COLO668 (cell line): Measurements from ENCODE around the gene SDR42E1.
A peak's percentile ranks its signal among the peaks of the same experiment; 100 is the strongest.

ENCODE experiments used
- DNase-seq: peaks from one replicate; lab custom pipeline; 2025; ENCODE audit not compliant: unreplicated experiment; lab: John Stamatoyannopoulos, UW

Gene SDR42E1, protein sequence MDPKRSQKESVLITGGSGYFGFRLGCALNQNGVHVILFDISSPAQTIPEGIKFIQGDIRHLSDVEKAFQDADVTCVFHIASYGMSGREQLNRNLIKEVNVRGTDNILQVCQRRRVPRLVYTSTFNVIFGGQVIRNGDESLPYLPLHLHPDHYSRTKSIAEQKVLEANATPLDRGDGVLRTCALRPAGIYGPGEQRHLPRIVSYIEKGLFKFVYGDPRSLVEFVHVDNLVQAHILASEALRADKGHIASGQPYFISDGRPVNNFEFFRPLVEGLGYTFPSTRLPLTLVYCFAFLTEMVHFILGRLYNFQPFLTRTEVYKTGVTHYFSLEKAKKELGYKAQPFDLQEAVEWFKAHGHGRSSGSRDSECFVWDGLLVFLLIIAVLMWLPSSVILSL

DNA sequence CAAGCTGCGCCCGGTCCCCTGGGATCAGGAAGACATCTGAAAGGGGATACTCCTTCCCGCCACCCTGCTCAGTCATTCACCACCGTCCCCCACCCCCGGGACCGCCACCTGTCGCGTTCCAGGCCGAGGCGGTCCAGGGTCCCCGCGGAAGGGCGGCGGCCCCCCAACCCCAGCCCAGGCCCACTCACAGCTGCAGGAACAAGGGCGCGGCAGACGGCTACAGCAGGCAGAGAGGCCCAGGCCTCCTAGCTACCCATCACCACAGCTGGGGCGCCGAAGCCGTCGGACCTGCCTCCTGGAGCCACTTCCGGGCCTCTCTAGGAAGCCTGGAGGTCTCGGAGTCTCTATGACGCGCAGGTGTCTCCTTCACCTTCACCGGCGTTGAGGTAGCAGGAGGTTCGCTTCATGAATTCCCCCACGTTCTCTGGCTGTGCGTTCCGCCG is at the start of gene SDR42E1:
TSS of gene SDR42E1 (minus strand) at position 272 of the 443 bp plus-strand sequence. CDS start 10,612 bp downstream, outside the sequence.
- peak; percentile 93 for DNase-seq

DNA sequence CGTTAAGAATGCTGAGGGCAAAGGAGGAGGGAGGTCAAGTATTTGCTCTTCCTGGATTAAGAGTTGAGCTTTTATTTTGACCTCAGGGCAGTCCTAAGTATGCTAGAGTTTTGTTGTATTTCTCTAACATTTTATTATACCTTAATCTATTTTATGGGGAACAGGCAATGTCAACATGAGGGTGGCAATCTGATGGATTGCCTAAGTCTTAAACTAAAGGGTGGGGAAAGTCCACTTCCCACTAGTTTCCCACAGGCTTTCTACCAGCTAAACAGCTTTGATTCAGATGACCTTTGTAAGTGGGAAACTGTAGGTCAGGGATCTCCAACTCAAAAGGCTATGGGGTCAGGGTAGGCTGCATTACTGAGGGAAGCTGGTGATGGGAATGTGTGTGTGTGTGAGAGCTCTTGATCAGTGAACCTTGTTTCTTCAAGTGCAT is 48.7 kb upstream of the SDR42E1 start:
- no peak for DNase-seq

DNA sequence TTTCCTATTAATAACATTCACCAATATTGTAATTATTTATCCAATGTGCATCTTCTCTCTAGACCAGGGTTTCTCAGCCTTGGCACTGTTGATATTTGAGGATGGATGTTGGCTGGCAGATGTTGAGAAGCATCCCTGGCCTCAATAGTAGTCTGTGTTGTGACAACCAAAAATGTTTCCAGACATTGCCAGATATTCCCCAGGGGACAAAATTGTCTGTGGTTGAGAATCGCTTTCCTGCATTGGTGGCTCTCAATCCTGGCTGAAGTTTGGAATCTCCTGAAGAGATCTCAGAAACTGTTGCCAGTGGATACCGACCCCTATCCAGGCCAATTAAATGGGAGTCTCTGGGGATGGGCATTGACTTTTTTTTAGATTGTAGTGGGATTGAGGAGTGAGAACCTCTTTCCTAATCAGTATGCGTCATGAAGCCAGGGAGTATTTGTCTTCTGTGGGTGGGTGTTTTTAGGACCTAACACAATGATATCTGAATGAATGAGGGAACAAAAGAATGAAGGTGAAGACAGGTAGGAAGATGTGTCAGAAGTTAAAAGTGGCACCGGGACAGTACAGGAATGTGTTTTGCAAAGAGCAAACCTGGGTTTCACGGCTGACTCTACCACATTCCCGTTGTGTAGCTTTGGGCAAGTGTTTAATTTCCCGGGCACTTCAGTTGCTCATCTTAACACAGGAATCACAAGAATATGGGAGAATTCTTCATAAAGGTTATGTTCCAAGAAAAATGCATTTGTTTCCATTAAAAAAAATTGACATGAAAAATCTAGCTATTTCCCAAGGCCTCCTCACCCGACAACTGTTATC is 48.1 kb upstream of the SDR42E1 start:
- DNase-seq, result no peak

DNA sequence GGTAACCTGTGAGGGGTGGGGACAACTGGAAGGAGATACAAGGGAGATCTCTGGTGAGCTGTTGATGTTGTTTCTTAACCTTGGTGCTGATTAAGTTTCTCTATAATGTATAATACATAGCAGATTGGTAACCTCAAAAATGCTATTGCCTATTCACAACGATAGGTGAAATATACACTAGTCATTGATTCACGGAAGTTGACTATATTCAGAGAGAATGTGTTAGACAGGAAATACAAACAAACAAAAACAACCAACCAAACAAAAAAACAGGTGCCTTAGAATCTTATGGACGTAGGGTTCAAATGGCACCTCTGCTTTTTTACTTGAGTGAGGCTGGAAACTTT is 45.3 kb upstream of the SDR42E1 start:
- DNase-seq, result no peak

DNA sequence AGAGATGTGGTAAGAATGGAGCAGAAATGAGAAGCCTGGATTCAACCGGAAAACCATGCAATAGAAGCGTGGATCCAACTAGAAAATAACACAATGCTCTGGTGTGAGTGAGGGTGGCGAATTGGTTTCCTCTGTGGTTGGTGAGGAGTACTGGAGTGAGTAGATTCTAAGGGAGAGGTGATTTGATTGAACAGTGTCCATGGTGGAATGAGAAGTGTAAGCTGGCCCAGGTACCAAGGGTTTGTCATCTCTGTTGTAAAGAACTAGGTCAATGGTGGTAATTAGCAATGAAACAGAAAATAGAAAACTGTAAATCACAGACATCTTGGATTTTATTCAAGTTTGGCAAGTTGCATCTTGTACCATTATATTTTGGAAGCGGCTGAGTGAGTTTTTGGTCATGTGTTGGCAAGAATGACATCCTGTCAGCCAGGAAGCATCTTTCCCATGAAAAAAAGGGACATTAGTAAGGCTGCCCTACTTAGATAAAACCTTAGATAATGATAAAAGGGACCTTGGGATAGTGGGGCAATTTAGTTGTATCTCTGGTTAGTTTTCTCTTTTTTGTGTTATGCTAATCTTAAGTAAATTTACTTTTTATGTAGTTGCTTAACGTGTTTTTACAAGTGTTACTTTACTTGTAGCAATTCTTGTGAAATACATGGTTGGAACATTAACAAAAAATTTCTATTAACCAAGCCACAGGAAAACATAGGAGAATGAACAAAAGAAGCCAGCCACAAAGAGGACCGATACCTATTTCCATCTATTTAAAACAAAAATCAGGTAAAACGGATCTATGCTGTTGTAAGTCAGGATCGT is 44.7 kb upstream of the SDR42E1 start:
- no peak for DNase-seq

DNA sequence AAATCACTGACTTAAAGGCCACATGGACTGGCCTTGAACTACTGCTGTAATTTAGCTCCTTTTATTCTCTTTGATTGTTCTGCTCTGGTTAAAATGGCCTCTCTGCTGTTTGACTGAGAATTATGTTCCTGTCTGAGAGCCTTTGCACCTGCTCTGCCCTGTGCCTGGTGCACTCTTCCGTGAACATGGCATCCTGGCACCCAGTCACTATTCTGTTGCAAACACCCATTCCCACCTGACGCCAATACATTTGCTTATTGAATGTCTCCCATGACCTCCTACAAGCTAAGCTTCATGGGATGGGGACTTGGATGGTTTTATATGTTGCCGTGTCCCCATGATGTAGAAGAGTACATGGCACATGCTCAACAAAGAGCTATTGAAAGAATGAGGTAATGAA is 43.8 kb upstream of the SDR42E1 start:
- DNase-seq, result no peak

DNA sequence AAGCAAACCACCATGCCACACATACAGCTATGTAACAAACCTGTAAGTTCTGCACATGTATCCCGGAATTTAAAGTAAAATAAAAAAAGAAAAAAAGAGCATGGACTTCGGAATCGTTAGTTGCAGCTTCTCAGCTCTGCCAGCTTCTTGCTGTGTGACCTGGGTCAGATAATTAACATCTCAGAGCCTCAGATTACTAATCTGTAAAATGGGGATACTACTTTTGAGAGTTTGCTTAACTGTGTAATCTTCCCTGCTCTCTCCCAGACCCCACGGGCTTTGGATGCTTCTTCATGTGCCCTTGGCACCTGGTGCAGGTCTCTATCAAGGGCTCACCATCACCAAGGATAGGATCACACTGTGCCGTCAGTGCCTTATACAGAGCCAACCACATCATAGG is 40.4 kb upstream of the SDR42E1 start:
- DNase-seq, result no peak

DNA sequence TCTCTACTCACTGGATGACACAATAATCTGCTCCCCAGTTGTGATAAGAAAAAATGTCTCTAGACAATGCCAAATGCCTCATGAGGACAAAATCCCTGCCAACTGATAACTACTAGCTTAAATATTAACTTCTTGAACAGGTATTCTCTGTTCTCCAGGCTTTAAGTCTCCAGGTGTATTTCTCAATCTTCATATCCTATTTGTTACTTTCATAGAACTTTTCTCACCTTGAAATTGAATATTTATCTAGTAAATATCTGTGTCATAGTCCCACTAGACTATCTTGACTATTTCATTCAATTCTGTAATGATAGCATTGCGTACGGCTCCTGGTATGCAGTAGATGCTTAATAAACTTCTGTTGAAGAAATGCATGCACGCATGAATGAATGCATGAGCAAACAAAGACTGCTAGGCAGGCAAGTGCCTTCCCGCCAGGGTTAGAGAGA is 39.7 kb upstream of the SDR42E1 start:
- no peak for DNase-seq

DNA sequence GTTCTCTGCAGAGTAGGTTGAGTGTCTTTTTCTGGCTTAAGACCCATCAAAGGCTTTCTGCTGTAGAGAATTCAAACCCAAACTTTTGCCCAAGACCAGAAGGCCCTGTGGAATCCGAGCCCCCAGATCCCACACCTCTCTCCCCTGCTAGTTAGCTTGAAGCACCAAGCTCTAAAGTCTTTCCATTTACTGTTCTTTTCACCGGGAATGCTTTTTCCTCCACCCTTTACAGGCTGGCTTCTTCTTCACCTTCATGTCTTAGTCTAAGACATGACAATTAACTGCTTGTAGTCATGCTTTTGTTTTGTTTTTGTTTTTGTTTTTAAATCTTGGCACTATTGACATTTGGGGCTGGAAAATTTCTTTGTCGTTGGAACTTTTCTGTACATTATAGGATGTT is 39.2 kb upstream of the SDR42E1 start:
- no peak for DNase-seq

DNA sequence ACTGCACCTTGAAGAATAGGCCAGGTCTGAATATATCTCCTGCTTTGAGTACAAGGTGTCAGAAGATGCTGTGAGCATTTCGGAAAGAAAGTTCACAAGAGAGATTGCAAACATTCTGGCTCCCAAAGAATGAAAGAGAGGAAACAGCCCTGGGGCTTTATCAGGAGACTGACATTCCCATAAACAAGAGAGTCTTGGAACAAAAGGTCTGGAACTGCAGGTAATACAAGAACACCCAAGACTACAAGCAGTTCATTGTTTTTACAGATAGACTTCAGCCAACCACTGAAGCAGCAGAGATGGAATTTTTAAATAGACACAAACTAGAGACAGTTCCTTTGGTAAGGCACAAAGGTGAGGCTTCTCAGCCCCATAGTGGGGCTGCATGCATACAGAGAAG is 38.2 kb upstream of the SDR42E1 start:
- no peak for DNase-seq

DNA sequence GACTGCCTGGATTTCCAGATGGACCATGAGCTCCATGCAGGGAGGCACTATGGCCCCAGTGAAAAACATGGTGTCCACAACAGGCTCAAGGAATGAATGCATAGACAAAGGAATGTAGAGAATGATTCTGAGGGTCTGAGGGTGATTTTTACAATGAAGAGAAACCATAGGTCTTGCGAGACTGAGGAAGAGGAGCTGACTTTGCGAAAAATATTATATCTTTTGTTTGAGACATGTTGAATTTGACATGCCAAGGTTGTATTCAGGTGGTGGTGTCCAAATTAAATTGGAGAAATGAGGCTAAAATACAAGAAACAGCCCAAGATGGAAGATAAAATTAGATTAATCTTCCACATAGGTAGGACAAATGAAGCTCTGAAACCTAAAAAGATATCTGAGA is 36.5 kb upstream of the SDR42E1 start:
- no peak for DNase-seq

DNA sequence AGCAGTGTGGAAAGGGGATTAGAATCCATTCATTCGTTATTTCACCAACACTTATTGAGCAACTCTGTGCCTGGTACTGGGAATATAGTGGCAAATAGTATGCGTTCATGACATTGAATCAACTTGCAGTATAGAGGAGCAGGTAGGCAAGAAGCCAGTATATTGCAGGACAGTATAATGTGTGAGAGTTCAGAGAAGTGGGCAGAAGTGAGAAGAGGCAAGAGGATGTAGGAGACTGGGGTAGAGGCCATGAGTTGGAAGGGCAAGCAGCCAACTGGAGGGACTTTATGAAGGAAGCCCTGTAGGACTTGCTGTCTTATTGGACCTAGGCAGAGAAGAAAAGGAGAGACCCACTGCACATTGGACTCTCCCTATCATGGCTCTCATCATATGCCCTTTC is 36.1 kb upstream of the SDR42E1 start:
- no peak for DNase-seq

DNA sequence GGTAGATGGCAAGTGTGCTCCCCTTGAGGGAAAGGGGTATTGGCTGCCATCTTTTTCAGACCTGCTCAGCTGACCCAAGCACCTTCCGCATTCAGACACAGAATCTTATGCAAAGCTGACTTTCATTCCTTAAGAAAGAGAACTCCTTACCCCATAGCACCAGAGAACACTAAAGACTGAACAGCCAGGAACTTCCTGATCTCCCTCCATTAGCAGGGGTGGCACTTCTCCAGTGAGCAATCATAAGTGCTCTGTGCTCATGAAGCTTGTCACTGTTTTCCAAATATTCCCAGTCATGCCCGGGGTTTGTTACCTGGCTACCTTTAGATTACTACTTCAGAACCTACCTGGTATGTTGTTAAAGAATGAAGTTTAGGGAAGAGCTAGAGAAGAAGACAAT is 35.7 kb upstream of the SDR42E1 start:
- no peak for DNase-seq

DNA sequence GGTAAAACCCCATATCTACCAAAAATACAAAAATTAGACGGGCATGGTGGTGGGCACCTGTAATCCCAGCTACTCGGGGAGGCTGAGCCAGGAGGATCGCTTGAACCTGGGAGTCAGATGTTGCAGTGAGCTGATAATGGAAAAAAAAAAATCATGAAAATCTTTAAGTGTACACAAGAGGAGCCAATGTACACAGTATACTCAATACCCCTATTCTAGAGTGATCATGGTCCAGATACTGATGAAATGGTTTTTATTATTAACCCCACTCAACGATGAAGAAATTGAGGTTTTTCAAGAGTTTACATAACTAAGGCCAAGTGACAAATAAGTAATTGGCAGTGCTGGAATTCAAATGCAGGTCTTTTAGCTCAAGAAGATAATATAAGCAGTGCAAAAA is 35.3 kb upstream of the SDR42E1 start:
- no peak for DNase-seq

DNA sequence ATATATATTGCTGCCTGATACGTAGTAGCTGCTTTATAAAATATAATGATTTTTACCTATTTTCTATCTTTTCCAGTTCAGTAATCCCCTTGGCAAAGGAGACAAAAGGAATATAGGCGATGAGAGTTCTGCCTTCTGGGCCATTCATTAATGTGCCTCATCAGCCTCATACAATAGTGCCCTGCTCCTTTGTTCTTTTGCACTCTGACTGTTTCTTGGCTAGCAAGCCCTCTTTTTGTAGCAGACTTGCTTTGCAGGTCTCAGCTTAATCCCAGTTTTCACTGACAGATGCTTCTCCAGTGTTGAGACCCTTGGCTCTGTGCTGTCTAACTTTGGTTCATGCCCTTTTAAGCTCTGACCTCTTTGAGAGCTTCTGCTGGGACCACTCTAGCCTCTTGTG is 34.2 kb upstream of the SDR42E1 start:
- no peak for DNase-seq

DNA sequence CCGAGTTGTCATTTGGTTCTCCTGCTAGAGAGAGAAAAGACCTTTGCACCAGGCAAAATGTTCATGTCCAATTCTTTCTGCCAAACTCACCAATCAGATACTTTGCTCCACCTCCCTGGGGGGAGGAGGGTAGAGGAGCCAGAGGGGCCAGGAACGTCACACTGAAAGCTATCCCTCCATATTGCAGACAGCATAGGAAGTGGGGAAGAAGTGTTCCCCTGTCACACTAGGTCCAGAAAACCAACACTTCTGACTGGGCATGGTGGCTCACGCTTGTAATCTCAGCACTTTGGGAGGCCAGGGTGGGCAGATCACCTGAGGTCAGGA is 33.3 kb upstream of the SDR42E1 start:
- DNase-seq, result no peak

DNA sequence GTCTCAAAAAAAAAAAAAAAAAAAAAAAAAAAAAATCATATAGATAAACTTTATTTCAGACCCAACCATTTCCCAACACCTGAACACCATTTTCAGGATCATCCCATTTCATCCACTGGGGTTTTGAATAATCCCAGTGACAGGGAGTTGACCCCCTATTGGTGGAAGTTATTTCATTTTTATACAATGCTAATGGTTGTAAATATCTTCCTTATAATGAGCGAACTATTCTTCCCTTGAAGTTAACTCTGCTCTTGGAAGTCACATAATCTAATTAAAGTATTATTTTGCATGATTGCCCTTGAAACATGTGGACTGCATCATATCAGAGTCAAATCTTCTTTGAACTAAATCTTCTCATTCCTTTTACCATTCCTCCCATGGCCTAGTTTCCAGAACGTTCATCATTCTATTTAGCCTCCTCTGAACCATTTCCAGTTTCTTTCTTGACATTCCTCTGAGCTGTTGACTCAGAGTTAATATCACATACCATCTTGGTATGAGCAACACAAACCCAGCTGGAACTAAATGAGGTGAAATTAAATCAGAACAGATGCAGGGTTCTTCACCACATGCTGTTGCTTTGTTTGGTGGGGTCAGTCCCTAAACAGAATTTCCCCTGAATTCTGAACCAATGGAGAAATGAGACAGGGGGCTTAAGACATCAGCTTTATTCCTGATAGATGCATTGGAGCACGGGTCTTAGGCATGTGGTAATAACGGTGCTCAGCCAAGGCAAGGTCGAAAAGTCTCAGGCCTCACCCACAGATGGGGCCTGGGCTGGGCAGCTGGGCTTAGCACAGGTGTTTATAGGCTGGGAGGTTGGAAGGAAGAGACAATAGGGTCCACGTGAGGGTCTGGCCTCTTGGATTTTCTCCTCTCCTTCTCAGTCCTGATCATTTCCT is 32.7 kb upstream of the SDR42E1 start:
- DNase-seq, result no peak

DNA sequence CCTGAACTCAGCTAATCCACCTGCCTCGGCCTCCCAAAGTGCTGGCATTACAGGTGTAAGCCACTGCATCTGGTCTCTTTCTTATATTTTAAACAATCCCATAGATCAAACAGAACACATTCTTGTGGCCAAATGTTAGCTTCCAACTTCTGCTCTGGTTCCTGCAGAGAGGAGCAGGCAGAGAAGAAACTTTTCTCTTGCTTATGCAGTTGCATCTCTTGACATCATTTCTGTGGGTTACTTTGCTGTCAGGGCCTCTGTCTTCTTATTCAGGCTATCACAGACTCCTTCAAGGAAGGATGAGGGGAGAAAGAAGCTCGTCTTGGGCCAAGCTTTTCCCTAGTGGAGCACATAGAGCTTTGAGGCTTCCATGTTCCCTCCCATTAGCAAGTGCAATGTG is 31.6 kb upstream of the SDR42E1 start:
- DNase-seq, result no peak

DNA sequence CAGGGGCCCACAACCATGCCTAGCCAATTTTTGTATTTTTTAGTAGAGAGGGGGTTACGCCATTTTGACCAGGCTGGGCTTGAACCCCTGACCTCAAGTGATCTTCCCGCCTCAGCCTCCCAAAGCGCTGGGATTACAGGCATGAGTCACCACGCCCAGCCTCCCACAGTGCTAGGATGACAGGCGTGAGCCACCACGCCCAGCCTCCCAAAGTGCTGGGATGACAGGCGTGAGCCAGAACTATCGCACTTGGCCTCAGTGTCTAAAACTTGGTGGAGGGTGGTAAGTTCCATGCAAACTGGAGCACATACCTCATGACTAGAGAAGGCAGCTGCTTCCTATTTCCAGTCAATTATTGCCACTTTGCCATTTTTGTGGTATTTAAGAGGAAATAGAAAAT is 30.9 kb upstream of the SDR42E1 start:
- DNase-seq, result no peak

DNA sequence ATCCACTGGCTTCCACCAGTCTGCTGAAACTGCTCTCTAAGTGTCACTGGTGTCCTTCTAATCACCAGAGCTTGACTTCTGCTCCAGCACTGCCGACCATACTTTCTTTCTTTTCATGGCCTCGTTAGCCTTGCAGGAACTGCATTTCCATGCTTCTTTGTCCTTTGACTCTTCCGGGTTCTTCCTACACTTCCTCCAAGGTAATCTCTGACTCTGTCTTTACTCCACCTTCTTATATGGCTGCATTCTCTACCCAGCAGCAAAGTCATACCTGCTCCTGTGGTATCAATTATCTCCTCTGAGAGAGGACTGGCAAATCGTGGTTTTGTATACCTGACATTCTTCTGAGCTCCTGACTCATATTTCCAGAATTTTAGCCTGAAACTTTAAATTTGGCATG is 30.3 kb upstream of the SDR42E1 start:
- no peak for DNase-seq

DNA sequence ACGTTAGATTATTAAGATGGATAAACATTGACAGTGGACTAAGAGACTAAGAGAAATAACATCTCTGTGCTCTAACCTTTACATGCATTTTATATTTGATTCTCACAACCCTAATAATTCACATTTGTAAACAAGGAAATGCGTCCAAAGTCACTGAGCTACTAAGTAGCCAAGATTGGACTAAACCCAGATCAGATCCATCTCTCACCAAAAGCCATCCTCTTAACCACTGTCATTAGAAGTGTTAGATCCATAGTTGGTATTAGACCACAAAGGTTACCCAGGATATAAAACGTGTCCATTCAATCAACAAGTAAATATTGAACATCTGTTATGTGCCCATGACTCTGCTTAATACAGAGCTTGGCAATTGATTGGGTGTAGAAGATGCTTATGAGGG is 29.0 kb upstream of the SDR42E1 start:
- DNase-seq, result no peak
